HG03457 (cell line): ENCODE data around the gene LYVE1.

Source experiments
- ATAC-seq: cut with Tn5 transposase; IDR thresholded peaks from one replicate; pipeline ENCODE4 v1.9.1; 2021; ENCODE audit warnings: moderate number of reproducible peaks; ENCODE audit not compliant: unreplicated experiment

The LYVE1 gene

DNA sequence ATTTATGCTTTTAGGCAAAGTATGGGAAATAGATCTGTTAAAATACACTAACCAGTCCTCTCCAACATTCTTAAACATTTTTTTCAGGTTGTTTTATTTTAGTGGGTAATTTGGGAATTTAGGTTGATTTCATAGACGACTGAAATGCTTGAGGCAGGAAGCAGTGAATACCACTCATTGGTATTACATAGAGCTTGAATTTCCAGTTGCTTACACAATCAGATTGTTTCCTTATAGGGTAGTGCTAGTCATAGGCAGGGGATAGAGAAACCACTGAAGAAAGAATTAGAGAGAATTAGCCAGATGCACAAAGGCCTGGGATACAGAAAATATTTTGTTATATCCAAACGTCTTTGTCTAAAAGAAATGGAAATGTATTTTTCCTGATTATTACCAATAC, 23.9 kb upstream of the LYVE1 start:
- no peak for ATAC-seq

DNA sequence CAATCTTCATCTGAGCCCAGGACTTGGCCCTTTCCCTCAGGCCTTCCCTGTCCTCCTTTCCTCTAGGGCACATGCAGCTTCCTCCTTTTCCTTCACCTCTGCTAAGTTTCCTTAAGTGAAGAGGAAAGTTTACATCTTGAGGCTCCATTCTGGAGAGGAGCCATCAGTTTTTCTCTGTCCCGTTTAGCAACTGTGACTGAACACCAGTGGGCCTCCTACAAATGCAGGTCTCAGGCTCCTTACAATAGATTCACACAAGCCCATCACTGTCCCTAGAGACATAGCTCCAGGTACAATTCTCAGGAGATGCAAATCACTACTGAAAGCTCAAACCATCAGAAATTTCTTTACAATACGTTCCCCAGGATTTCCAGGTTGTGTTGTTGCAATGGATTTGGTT, 23.3 kb upstream of the LYVE1 start:
- ATAC-seq, result no peak

DNA sequence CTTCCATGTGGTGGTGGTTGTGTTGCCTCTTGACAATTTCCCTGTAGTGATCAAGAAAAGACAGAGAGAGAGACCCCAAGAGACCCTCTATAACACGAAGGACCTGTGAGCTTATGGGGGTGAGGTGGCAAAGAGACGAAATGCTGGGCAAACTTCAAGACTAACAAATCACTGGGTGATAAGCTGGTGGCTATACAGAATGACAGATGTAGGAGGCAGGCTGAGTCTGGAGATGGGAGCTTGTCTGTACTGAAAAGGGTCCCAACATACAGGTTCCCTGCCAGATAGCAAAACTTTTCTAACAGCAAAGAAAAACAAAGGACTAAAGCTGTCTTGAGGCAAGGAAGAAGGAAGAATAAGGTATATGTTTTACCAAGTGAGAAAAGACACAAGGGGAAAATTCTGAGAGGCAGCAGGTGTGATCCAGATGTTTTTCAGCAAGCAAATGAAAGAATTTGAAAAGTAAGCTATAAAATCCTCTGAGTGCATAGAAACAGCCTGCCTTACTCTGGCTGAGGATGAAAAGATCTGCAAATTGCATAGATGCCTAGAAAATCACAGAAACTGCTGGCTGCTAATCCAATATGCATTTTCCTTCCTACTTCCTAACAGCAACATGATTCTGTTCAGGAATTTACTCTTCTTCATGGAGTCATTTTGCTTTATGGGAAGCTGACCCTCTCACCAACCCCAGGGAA, 21.9 kb upstream of the LYVE1 start:
- ATAC-seq, result no peak

DNA sequence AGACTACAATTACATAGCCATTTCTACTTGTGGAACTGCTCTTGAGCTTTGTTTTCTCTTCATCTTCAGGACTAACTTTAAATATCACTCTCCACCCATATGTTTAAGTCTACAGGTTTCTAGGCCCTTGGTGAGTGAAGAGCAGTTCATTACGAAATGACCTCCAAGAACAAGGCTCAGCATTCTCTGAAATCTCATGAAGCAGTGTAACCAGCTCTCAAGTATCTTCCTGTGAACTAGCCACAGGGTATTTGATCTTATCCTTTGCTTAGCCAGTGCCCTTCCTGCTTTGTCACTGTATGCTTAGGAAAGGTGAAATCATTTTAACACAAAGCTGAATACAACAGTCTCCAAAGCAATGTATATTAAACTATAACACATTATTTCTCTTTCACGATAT, 20.4 kb upstream of the LYVE1 start:
- no peak for ATAC-seq

DNA sequence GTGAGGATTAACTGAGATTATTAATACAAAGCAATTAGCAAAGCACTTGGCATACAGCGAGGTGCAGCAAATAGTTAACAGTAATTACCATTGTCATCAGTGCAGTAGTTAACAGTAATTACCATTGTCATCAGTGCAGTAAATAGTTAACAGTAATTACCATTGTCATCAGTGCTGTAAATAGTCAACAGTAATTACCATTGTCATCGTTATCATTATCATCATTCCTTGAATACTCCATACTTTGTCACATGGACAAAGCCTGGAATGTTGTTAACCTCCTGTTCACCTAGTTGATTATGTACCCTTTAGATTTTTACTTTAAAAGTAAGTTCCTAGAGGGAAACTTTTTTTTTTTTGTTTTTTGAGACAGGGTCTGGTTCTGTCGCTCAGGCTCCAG, 19.5 kb upstream of the LYVE1 start:
- no peak for ATAC-seq

DNA sequence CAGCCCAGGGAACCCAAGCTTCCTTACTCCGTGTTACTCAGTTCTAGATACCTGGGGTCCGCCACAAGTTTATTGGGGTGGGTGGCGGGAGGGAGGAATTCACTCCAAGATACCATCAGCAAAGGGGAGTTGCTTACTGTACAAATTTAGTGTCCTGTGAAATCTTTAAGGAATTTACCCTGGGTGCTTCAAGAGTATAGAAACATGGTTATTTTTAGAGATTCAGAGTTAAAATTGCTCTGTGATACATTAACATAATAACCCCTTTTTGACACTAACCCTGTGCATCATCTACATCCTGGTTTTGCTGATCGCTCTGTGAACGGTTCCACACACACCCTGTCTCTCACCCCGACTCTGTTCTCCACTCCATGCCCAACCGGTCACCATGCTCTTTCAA, 18.9 kb upstream of the LYVE1 start:
- ATAC-seq, result no peak

DNA sequence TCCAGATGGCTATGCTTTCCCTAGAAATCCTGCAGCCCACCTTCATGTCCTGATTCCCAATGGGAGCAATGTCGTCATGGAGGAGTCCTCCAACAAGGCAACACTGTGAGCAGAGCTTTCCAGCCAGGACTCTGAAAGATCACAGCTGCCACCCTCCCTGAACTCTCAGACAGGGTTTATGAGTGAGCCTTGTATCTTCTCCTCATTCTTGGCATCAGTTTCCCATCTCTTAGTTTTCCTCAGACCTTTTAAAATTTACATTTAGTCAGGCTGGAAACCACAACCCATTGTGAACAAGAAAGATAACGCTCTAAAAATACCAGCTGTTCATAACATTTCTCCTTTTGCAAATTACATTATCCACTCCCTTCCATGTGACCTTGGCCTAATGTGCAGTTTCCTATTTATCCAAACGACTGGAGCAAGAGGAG, 15.6 kb upstream of the LYVE1 start:
- ATAC-seq, result no peak

DNA sequence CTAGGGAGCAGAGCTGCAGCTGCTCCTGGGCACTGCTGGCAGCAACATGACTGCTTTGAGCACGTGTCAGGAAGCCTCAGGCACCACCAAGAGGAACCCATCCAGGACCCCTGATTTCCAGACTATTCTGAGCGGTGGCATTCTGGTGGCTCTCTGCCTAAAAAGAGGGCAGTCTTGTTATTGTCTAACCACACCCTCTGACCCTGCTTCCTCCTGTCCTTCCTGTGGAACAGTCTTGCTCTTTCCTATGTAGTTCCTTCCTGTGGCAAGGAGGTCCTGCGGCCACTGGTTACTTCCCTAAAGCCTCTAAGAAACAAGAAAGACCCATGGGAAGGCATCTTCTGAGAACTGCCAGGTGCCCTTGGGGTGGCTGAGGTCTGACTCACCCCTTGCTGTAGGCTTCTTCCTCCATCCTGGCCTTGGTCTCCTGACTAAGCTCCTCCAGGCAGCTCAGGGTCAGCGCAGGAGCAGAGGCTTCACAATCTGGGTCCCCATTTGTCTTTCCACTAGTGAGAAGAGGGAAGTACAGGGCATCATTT, 13.1 kb upstream of the LYVE1 start:
- ATAC-seq, result no peak

DNA sequence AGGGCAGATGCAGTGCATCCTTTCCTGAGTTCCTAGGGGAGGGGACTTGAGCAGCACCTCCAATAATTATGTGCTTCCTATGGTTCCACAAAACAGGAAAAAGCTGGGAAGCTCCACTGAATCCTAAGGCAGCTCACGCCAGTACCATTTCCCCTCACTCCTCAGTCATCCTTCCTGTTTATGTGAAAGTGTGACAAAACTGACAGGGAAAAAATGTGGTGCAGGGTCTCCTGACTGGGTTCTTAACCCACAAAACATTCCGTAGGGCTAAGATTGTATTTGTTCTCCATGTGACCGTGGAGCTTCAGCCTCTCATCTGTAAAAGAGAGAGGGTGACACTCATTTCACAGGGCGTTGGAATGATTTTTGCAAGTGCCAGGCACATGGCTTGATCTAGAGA, 12.2 kb upstream of the LYVE1 start:
- ATAC-seq, result no peak

DNA sequence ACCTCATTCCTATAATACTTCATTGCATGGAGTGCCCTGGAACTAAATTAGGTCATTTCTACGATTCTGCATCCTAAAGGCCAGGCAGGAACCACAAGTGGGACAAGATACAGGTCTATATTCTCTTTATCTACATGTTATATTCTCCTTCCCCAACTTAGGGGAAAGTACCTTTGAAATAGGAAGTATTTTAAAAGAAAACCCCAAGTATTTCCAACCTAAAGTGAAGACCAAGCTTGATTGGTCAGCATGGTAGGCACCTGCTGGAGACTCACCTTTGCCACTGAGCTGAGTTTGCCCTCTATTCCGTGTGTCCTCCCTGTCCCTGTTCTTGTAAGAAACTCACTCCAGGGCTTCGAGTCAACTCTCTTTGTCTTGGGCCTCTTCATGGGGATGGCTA, 11.2 kb upstream of the LYVE1 start:
- no peak for ATAC-seq

DNA sequence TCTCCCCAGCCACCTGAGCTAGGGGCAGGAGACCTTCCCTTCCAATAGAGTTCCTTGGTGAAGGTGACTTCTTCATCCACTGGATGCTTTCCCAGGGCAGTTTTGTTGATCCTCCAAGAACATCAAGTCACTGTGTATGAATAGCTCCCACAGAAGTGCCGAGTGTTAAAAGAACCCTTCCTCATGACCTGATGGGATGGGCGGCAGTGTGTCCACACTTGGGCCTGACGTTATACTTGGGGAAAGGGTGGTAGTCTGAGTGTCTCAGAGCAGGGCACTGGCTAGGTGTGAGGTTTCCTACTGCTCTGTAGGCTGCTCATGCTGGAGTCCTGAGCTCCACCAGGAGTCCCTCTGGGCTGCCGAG, 7.6 kb upstream of the LYVE1 start:
- no peak for ATAC-seq

DNA sequence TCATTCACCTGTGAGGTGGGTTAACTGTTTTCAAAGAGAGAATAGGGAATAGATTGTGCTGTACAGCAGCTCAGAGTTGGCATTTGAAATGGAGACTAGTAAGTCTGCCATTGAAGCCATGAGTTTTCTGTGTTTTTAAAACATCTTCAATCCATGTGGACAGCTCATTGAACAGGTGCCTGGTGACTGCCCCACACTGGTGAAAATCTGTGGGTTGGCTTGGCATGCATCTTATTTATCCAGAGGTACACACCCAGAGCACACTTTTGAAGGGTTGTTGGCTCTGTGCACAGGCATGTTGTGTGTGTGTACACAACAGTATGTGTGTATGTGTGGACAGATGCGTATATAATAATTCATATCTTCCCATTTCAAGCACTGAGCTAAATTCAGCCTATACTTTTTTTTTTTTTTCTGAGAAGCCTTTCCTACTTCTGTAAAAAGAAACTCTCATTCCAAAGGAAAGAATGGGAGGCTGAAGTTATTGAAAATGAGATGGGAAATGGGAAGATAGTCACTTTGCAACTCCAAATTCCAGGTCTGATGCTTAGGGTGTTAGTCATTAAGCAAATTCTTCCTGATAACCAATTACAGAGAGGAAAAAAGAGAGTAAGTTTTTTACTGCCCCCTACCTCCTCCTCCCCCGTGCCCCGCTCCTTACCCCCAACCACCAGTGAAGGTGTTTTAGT, 7.0 kb upstream of the LYVE1 start:
- no peak for ATAC-seq

DNA sequence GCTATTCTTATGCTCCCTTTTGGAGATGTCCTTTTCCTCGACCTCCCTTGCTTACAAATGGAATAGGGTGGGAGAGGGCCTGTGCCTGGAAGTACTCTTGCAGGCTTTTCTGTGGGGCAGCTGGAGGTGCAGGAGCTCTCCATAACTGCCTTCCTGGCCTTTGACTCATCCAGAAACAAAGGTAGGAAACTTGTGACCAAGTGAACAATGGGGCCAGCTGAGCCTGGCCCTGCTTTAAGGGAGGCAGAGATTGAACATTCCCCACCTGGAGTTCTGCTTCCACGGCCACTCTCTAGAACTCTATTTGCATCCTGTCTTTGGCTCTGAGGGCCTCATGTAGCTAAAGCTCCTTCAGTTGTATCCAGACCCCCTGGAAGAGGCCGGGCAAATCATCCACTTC, 5.1 kb upstream of the LYVE1 start:
- no peak for ATAC-seq

DNA sequence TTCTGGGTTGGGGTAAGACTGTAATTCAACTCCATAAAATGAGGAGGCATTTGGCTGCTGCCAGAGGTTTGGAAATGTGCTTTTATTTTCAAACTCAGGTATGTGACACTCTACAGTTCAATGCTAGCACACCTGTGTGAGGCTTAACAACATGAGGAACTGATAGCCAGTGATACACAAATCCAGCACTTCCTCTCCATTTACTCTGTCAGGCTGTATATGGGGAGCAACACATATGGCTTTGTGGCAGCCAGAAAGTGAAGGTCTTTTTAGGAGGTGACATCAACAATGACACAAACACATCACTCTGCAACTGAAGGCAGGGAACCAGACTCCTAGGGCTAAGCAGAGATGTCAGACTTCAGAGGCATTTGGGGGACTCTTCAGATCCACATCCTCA, 4.6 kb upstream of the LYVE1 start:
- ATAC-seq, result no peak

DNA sequence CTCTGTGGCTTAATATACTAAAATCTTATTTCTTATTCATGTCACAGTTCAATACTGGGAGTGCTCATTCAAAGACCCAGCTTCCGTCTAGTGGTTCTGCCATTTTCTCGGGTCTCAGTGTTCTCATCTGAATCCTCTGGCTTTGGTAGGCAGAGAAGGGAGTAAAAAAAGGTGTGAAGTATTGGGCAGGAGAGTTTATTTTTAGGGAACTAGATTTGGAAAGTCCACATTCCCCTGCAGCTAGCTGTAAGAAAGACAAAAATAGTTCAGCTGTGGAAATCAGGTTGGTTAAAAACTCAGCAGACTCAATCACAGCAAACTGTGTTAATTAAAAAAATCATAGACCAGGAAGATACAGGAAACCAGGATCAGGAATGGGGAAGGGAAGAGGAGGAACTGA, 4.1 kb upstream of the LYVE1 start:
- ATAC-seq, result no peak

DNA sequence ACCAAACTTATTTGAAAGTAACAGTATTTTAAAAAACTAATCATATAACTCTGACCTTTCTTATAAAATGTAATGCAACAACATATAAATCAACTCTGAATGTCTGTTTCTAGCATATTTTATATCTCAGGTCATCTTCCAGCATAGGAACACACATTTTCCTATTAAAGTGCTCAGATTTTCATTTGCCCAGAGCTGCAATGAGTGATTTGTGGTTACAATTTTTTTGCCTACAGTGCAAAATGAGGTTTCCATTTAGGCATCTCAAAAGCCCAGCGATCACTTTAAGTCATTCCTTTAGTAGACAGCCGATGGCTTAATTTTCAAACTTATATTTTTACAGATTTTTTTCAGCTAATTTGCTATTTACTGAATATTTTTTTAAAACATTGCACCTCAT, 1.0 kb downstream of the LYVE1 start:
- ATAC-seq, result no peak

DNA sequence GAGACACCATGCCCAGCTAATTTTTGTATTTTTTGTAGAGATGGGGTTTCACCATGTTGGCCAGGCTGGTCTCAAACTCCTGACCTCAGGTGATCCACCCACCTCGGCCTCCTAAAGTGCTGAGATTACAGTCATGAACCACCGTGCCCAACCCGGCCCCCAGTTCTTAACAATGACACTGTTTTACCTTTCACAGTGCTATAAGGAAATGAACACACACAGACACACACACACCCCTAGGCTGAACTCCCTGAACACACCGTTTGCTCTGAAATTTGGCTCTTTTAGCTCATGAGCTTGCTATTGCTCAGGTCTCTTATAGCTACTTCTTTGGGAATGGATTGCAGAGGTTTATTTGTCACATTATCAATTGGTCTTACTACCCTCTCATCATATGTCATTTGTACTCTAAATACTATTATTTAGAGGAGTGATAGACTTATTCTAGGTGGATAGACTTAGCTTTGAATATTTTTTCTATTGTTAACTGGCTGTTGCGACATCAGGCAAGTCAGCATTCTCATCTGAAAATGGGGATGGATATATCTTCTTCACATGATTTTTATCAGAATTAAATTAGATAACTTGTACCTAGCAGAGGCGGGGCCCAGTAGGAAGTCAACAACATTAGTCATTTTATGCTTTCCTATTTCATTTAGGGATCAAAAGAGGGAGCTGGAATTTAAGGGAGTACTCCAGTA, 2.1 kb downstream of the LYVE1 start:
- no peak for ATAC-seq

DNA sequence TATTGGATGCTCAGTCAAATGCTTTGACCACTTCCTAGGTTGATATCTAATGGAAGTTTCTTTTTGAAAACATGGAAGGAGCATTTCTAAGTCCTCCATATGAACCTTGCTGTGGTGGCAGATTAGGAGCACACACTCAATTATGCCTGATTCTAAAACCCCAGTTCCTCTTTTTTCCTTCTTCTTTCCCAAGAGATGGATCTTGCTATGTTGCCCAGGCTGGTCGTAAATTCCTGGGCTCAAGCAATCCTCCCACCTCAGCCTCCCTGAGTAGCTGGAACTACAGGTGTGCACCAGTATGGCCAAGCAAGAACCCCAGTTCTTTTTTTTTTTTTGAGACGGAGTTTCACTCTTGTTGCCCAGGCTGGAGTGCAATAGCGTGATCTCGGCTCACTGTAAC, 3.0 kb downstream of the LYVE1 start:
- ATAC-seq, result no peak

DNA sequence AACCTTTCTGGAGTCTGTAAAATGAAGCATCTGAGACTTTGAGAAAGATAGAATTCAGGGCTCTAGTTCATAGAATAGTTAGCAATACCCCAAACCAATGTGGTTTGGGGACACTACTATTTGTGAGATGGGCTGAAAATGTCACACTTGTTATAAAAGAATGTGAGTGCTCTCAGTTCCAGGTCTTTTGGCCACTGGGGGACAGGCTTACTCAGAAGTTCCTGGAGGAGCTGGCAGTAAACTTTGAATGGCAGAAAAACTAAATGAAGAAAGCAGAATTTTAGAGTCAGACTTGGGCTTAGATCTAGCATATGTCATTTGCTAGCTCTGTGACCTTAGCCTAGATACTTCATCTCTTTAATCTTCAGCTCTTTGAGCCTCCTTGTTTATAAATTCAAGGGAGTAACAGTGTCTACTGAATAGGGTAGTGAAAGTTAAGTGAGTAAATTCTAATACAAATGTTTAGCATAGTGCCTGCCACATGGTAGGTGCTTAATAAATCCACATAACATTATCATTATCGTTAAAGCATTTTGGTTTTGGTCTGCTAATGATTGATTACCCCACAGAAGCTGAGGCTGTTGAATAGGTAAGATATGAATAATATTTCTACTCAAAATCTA, 3.7 kb downstream of the LYVE1 start:
- no peak for ATAC-seq

DNA sequence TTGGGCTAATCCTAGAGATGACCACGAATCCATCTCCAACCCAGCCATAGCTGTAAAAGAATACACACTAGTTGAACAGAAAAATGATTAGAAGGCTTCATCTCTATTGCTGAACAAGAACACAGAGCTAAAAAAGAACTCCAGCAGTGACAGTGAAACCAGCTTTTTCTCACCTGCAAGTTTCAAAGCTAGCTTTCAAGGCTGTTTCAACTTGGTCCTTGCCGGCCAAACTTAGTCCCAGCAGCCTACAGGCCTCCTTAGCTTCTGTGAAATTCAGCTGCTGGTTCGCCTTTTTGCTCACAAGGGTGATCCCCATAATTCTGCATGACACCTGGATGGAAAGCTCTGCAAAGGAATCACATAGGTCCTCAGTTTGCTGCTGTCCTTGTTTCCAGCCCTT, 4.4 kb downstream of the LYVE1 start:
- no peak for ATAC-seq

DNA sequence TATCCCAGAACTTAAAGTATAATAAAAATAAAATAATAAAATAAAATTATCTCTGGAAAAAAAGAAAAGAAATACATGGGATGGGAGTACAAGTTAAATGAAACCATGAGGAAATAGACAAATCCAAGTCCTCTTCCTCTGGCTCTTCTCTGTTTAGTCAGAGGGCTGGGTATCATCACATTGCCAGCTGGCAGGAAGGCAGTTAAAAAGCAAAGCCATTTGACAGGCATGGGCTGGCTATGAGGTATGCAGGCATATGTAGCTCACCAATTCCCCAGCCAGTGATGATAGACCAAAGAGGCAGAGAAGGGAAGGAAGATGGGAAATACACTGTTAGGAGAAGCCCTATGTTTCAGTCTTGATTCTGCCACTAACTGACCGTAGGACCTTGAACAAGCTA, 6.5 kb downstream of the LYVE1 start:
- ATAC-seq, result no peak
